GM13977 (cell line): Measurements from ENCODE around the gene KCNN3.

Experiments
- DNase-seq: peaks from one replicate; pipeline ENCODE4 v3.0.0; 2012; ENCODE audit warnings: low spot score
- CTCF ChIP-seq: IDR thresholded peaks from 2 replicates; pipeline ENCODE4 v1.5.1; 2012; ENCODE audit warnings: mild to moderate bottlenecking, control low read depth; ENCODE audit not compliant: insufficient read depth; ENCODE audit errors: extremely low read depth, missing control alignments
- in situ Hi-C: fragments of 300-500 bp; cut with MboI; formaldehyde crosslinking; loops from one replicate; pipeline ENCODE4 v1.12.0; 2022; ENCODE audit warnings: low sequenced_read_pairs, low pct_unique_long_range_greater_than_20kb, mixed read lengths, inconsistent platforms; ENCODE audit not compliant: unreplicated experiment

KCNN3 gene

DNA sequence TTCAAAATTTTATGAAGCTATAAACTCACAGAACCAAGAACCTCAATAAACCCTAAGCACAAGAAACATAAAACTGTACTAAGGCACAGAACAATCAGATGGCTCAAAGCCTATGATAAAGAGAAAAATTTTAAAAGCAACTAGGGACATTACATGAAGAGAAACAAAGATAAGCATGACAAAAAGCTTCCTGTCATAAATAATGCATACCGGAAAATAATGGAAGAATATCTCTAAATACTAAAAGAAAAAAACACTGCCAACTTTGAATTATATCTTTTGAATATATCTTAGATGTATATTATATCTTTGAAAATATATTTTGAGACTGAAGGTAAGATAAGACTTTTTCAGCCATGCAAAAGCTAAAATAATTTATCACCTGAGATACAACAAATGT is 21.4 kb upstream of the KCNN3 start:
- TF ChIP-seq CTCF = no peak
- in situ Hi-C loops = loop anchor here (25.0 kb wide), 1 partner anchor 329 kb away; the partner anchor contains the start of genes CHRNB2 and UBE2Q1
- DNase-seq = no peak

GRCh38 chr1:154888757-154889156 is 18.7 kb upstream of the KCNN3 start:
- TF ChIP-seq CTCF = no peak
- in situ Hi-C loops = loop anchor here (25.0 kb wide), 1 partner anchor 326 kb away; the partner anchor contains the start of genes CHRNB2 and UBE2Q1
- DNase-seq = no peak

DNA sequence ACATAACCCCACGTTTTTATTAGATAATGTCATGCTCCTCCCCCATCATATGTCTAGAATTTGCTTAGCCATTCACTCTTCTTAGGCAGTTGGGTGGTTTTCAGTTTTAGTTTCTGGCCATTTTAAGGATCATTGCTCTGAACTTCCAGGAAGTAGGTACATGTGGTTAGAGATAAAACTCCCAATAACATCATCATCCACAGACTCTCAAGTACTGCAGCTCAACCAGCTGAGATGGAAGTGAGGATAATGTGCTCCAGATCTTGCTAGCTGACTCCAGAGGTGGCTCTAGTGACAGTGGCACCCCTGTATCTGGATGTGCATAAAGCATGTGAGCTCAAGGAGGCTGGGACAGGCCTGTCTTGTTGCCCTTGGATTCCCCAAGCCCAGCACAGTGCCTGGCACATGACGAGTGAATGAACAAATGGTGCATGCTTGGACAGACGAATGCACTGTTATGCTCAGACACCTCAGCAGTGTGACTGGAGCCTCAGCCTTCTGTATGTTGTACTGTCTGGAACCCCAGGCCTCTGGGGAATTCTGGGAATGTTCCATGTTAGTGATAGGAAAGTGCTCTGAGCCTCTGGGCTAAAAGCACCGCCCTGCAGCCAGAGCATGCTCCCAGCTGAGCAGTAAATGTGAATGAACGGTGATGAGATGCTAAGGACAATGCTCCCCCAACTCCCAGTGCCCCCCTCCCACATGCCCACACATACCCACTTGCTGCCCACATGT is 16.4 kb upstream of the KCNN3 start:
- no peak for DNase-seq
- in situ Hi-C loops = loop anchor here (25.0 kb wide), 1 partner anchor 324 kb away; the partner anchor contains the start of genes CHRNB2 and UBE2Q1

DNA sequence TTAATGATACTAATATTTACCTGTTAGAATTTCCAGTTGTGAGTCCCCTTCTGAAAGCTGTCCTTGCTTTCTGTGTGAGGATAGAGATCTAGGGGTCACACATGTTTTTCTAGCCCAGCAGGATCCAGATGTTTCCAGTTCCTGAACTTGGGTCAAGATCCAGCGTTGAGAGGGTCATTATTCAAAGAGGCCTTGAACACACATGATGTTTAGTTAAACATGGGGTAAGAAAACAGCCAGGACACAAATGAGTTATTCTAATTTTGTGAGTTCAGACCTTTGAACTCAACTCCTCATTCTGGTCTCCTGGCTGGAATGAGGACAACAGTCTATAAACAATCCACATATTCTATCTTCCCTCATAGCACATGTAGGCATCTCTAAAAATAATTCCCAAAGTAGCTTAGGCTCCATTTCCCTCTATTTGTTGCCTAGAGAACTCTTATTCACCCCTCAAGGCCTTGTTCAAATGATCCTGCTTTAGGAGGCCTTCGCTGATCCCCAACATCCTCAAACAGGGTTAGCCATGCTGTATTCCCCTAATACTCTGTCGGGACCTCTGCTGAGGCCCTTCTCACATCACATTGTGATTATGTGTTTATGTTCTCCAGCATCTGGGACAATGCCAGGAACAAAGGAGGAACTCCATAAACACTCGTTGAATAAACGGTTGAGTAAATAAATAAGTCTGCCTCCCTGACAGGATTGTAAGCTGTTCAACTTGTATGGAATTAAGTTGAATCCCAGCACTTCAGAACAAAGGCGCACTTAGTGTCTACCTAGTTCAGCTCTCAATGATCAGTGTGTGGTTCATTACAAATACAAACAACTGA is 15.0 kb upstream of the KCNN3 start:
- no peak for TF ChIP-seq CTCF
- no peak for DNase-seq
- in situ Hi-C loops = loop anchor here (25.0 kb wide), 1 partner anchor 323 kb away; the partner anchor contains the start of genes CHRNB2 and UBE2Q1

More for the DNA sequence above, 16.4 kb upstream of the KCNN3 start:
- no peak for TF ChIP-seq CTCF

DNA sequence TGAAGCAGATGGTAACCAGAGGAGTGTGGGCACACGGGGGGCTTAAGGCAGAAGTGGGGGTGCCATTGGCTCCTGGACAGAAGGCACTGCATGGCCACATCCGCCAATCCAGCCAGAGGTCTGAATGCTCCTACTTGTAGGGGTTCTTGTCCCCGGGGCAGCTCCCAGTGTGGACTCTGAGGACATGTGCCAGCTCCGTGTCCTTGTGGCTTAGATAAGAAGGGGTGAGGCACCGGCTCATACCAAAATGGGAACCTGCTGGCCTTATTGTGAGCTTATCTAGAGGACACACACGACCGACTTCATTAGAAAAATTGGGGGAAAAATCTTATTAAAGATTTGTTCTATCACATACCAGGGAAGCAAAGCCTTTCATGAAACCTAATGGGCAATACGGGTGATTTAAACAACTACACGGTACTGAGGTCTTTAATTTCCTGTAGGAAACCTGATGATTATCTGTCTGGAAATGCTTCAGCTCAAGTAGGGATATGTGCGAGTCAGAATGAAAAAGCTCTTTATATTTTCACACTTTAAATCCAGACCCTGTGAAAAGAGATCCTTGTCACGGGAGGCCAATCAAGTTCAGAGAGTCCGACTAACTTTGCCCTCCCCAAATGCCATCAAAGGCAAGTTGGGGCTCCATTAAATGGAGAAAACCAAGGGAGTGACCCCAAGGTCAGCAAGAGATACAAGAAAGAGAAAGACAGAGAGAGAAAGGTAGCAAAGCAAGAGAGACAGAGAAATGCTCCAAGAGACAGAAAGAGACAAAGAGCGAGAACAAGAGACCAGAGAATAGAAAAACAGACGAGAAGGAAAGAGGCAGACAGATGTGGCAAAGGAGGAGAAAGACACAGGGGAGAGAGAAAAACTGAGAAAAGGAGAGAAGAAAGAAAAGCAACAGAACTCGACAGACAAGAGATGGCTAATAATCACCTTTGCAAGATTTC is 14.1 kb upstream of the KCNN3 start:
- in situ Hi-C loops = loop anchor here (25.0 kb wide), 1 partner anchor 322 kb away; the partner anchor contains the start of genes CHRNB2 and UBE2Q1

More for the DNA sequence above, 14.1 kb upstream of the KCNN3 start:
- no peak for TF ChIP-seq CTCF
- DNase-seq = no peak
